NT2/D1 (cell line): Measurements from ENCODE around the gene GLTPD2.

ENCODE experiments used
- SUZ12 ChIP-seq: IDR thresholded peaks from 2 replicates; pipeline ENCODE4 v1.6.1; 2011; ENCODE audit not compliant: insufficient read length, insufficient read depth; ENCODE audit errors: extremely low read depth
- YY1 ChIP-seq: IDR thresholded peaks from 2 replicates; pipeline ENCODE4 v1.6.1; 2011; ENCODE audit not compliant: insufficient read length, insufficient read depth
- ZNF274 ChIP-seq: IDR thresholded peaks from 2 replicates; pipeline ENCODE4 v1.6.1; 2011; ENCODE audit warnings: mild to moderate bottlenecking, low read depth, low read length

DNA sequence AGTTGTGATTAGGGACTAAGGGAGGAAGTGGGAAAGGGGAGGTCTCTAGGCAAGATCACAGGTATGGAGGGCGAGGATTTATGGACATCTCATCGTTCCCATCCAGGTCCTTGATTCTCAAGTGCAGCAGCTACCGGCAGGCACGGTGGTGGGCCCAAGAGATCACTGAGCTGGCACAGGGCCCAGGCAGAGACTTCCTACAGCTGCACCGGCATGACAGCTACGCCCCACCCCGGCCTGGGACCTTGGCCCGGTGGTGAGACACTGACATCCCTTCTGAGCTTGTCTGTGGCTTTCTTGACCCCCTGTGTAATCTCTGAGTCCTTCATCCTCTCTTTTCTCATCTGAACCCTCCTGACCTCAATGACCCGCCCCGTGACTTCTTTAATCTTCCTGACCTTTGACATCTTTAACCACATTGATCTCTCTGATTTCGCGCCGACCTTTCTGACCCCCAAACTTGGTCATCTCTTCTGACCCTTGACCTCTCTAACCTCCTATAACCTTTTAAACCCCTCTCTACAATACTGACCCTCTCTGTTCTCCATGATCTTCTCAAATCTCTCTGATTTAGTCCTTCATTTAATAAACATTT lies 22.0 kb downstream of the GLTPD2 start:
- TF ChIP-seq SUZ12 (no peak), YY1 (no peak), ZNF274 (no peak)
